ENCODE data around the gene ILDR1.

- TF ChIP-seq CTCF (IDR thresholded peaks at IDR 0.05; ENCODE audit: poor library complexity): no peak
- TF ChIP-seq EZH2phosphoT487 (IDR thresholded peaks at IDR 0.05; ENCODE audit: low read depth, severe bottlenecking, unreplicated experiment): no peak
Observed at GRCh38 chr3:122063908-122064307, 41.9 kb upstream of the ILDR1 start.
